HCT116 (cell line): ENCODE data around the gene TMPRSS7. TPM values are rescaled to one million over a fixed set of nuclear protein-coding genes. Genes with fewer than 3 reads are reported as not detected.

Experiments used
- ATAC-seq: fragments of 200-7000 bp; cut with Tn5 transposase; 2 replicates; pipeline ENCODE4 v1.9.1; 2020; ENCODE audit warnings: mild to moderate bottlenecking, moderate library complexity
- BruUV-seq: library from RNA; stranded (reverse); fragments of 400-500 nt; replicated peaks from 2 replicates; lab custom pipeline; 2021; lab: Mats Ljungman, UMichigan
- CTCF ChIA-PET: fragments of 300-600 bp; sonication (Branson Sonifier 250); formaldehyde crosslinking; loops from one replicate; lab custom pipeline; 2021; ENCODE audit warnings: antibody characterized with exemption; lab: Charles Lee
- POLR2A ChIA-PET: fragments of 300-600, 350-600 bp; sonication (Branson Sonifier 250); formaldehyde crosslinking; loops from one replicate; lab custom pipeline; 2021; ENCODE audit warnings: antibody characterized with exemption; lab: Charles Lee
- RAD21 ChIA-PET, 2 experiments: fragments of 300-600 bp; sonication (Branson Sonifier 250); formaldehyde crosslinking; loops; one replicate each; lab custom pipeline; 2023; ENCODE audit warnings: low total read pairs in 2 of 2; ENCODE audit not compliant: uncharacterized antibody in 2 of 2, unreplicated experiment in 2 of 2, low non-redundant PET in 1 of 2; lab: Charles Lee
- DNase-seq: peaks from one replicate; pipeline ENCODE4 v3.0.0-alpha.2; 2010; ENCODE audit warnings: low read depth, low spot score
- H2AFZ ChIP-seq: fragments of 200-600 bp; shearing (Covaris generic), sonication (generic); 2 replicates; pipeline ENCODE4 v1.6.1; 2017; ENCODE audit warnings: low read depth, mixed run types, mixed read lengths, antibody characterized with exemption, low read length; ENCODE audit not compliant: poor library complexity, severe bottlenecking
- H3K27ac ChIP-seq: 2 replicates; pipeline ENCODE4 v1.5.1; 2012; ENCODE audit warnings: low read depth, low read length
- H3K27me3 ChIP-seq: fragments of 200-600 bp; sonication (generic); 2 replicates; pipeline ENCODE4 v1.6.1; 2016; ENCODE audit warnings: mixed run types, low read length, mixed read lengths; ENCODE audit not compliant: insufficient read depth
- H3K36me3 ChIP-seq, 2 experiments: fragments of 200-500 bp in 1 of 2; fragments of 200-600 bp in 1 of 2; sonication (Bioruptor generic) in 1 of 2; sonication (generic) in 1 of 2; 2 replicates each; pipeline versions ENCODE4 v1.5.1 to v1.6.1; 2014 to 2016; ENCODE audit warnings: low read length in 2 of 2, inconsistent platforms in 1 of 2, mixed read lengths in 1 of 2, mixed run types in 1 of 2; ENCODE audit not compliant: insufficient read depth in 2 of 2, control insufficient read depth in 1 of 2
- H3K4me1 ChIP-seq, 2 experiments: fragments of 200-600 bp in 1 of 2; sonication (generic) in 1 of 2; 2 replicates each; pipeline versions ENCODE4 v1.5.1 to v1.6.1; 2012 to 2017; ENCODE audit warnings: low read length in 2 of 2, inconsistent platforms in 1 of 2, mild to moderate bottlenecking in 1 of 2, mixed read lengths in 1 of 2, mixed run types in 1 of 2, moderate library complexity in 1 of 2; ENCODE audit not compliant: insufficient read depth in 2 of 2, control insufficient read depth in 1 of 2
- H3K4me2 ChIP-seq: fragments of 200-600 bp; sonication (generic); 2 replicates; pipeline ENCODE4 v1.6.1; 2017; ENCODE audit warnings: mixed run types, low read length, mixed read lengths
- H3K4me3 ChIP-seq, 2 experiments: fragments of 200-600 bp in 1 of 2; sonication (generic) in 1 of 2; replicated peaks in 1 of 2; 2 replicates each; pipeline ENCODE4 v1.5.1; 2011 to 2016; ENCODE audit warnings: low read length in 2 of 2, control low read depth in 1 of 2, low read depth in 1 of 2, mild to moderate bottlenecking in 1 of 2, mixed read lengths in 1 of 2, mixed run types in 1 of 2
- H3K79me2 ChIP-seq: fragments of 200-600 bp; sonication (generic); 2 replicates; pipeline ENCODE4 v1.6.1; 2017; ENCODE audit warnings: mild to moderate bottlenecking, mixed run types, low read length, moderate library complexity, mixed read lengths; ENCODE audit not compliant: insufficient read depth
- H3K9ac ChIP-seq: fragments of 200-600 bp; sonication (generic); 2 replicates; pipeline ENCODE4 v1.6.1; 2016; ENCODE audit warnings: low read length, mixed read lengths
- H3K9me2 ChIP-seq: fragments of 200-600 bp; sonication (generic), shearing (Covaris generic); 2 replicates; pipeline ENCODE4 v1.6.1; 2017; ENCODE audit warnings: mixed run types, mild to moderate bottlenecking, moderate library complexity; ENCODE audit not compliant: insufficient read depth
- H3K9me3 ChIP-seq, 2 experiments: fragments of 200-500 bp in 1 of 2; fragments of 200-600 bp in 1 of 2; sonication (Bioruptor generic) in 1 of 2; sonication (generic) in 1 of 2; 2 replicates each; pipeline ENCODE4 v1.6.1; 2014 to 2017; ENCODE audit warnings: low read length in 2 of 2, mixed read lengths in 2 of 2, inconsistent platforms in 1 of 2, low read depth in 1 of 2, mild to moderate bottlenecking in 1 of 2, mixed run types in 1 of 2, moderate library complexity in 1 of 2; ENCODE audit not compliant: control insufficient read depth in 1 of 2, insufficient read depth in 1 of 2
- H4K20me1 ChIP-seq: fragments of 200-600 bp; sonication (generic), shearing (Covaris generic); 2 replicates; pipeline ENCODE4 v1.6.1; 2017; ENCODE audit warnings: mixed run types, mild to moderate bottlenecking, moderate library complexity; ENCODE audit not compliant: insufficient read depth
- CEBPB ChIP-seq: IDR thresholded peaks from 2 replicates; pipeline ENCODE4 v1.6.1; 2012; ENCODE audit warnings: low read depth
- RAD21 ChIP-seq: IDR thresholded peaks from 2 replicates; pipeline ENCODE4 v1.6.1; 2012; ENCODE audit warnings: low read depth, mild to moderate bottlenecking
- SP1 ChIP-seq: IDR thresholded peaks from 2 replicates; pipeline ENCODE4 v1.6.1; 2012; ENCODE audit warnings: low read depth
- SRF ChIP-seq: IDR thresholded peaks from 2 replicates; pipeline ENCODE4 v1.6.1; 2012; ENCODE audit warnings: low read depth
- TCF7L2 ChIP-seq: IDR thresholded peaks from 2 replicates; pipeline ENCODE4 v1.7.0; 2011; ENCODE audit warnings: borderline replicate concordance, inconsistent platforms; ENCODE audit not compliant: insufficient read depth, insufficient read length; ENCODE audit errors: extremely low read depth
- ZNF274 ChIP-seq: fragments of 200-500 bp; sonication (Bioruptor generic); IDR thresholded peaks from 2 replicates; pipeline ENCODE4 v1.6.1; 2014; ENCODE audit warnings: mild to moderate bottlenecking, low read depth, low read length, inconsistent platforms
- intact Hi-C: fragments of 100-400 bp; cut with micrococcal nuclease; formaldehyde crosslinking; loops from 2 replicates; pipeline ENCODE4 v1.10.0; 2022
- total RNA-seq: library from RNA; stranded (reverse); gene quantifications from one replicate; pipeline ENCODE4 v1.2.1, GENCODE V29; 2021; ENCODE audit not compliant: unreplicated experiment
- TF ChIP-seq, protein P1 (sequence below): IDR thresholded peaks from 2 replicates; pipeline ENCODE4 v1.6.1; 2012
- TF ChIP-seq, protein P2 (sequence below): IDR thresholded peaks from 2 replicates; pipeline ENCODE4 v1.6.1; 2012; ENCODE audit warnings: low read depth

The TMPRSS7 gene
- total RNA-seq, 1 experiment from 2014 or later, result not detected

DNA sequence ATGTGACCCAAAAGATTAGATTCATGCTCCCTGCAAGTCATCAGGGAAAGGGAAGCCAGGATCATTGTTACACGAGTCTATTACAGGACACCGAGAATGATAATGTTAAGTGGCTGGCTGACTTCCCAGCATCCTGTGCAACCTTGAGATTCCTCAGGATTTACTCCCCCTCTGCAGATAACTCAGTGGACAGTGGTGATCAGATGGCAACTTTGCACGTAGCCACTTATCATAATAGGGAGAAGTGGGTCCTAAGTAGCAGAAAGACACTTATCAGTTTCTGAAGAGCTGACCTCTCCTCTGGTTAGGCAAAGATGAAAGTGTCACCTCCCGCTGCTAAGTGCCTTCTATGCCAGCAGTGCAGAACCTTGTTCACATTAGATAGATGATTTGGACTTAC, 6.7 kb upstream of the TMPRSS7 start (continued):
- TF ChIP-seq, protein P1, sequence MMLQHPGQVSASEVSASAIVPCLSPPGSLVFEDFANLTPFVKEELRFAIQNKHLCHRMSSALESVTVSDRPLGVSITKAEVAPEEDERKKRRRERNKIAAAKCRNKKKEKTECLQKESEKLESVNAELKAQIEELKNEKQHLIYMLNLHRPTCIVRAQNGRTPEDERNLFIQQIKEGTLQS, result no peak
- no peak for TF ChIP-seq RAD21
- no peak for TF ChIP-seq ZNF274
- no peak for TF ChIP-seq SRF
- no peak for TF ChIP-seq TCF7L2
- TF ChIP-seq, protein P2, sequence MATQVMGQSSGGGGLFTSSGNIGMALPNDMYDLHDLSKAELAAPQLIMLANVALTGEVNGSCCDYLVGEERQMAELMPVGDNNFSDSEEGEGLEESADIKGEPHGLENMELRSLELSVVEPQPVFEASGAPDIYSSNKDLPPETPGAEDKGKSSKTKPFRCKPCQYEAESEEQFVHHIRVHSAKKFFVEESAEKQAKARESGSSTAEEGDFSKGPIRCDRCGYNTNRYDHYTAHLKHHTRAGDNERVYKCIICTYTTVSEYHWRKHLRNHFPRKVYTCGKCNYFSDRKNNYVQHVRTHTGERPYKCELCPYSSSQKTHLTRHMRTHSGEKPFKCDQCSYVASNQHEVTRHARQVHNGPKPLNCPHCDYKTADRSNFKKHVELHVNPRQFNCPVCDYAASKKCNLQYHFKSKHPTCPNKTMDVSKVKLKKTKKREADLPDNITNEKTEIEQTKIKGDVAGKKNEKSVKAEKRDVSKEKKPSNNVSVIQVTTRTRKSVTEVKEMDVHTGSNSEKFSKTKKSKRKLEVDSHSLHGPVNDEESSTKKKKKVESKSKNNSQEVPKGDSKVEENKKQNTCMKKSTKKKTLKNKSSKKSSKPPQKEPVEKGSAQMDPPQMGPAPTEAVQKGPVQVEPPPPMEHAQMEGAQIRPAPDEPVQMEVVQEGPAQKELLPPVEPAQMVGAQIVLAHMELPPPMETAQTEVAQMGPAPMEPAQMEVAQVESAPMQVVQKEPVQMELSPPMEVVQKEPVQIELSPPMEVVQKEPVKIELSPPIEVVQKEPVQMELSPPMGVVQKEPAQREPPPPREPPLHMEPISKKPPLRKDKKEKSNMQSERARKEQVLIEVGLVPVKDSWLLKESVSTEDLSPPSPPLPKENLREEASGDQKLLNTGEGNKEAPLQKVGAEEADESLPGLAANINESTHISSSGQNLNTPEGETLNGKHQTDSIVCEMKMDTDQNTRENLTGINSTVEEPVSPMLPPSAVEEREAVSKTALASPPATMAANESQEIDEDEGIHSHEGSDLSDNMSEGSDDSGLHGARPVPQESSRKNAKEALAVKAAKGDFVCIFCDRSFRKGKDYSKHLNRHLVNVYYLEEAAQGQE, result no peak

DNA sequence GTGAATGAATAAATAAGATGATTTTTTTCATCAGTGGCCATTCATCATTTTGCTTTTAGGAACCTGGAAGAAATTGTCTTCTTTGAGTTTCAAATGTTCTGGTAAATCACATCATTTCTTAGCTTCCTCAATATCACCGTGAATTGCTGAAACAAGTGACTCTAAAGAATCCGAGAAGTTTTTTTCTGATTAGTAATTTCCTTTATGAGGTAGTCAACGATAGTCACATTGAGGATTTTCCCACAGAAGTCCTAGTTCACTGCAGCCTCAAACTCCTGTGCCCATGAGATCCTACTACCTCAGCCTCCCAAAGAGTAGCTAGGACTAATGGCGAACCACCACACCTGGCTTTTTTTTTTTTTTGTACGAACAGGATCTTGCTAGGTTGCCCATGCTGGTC, 3.6 kb upstream of the TMPRSS7 start:
- no peaks in the 10 kb centered on the region for H3K36me3 ChIP-seq
- CTCF ChIA-PET, result interaction anchor here (1.1 to 3.0 kb wide), 2 partner anchors 12 to 17 kb away, joined by 3 to 10 read pairs; no protein-coding TSS in a partner anchor

More for the DNA sequence above, 3.6 kb upstream of the TMPRSS7 start:
- no peak overlapping the region for H2AFZ ChIP-seq
- H3K27ac ChIP-seq, result no peak overlapping the region
- no peak overlapping the region for H3K9ac ChIP-seq
- no peak for DNase-seq
- H3K4me3 ChIP-seq, result no peak overlapping the region
- H3K9me2 ChIP-seq, result no peaks in the 10 kb centered on the region
- H3K4me1 ChIP-seq, result no peaks in the 10 kb centered on the region
- H3K4me2 ChIP-seq, result no peak overlapping the region
- H4K20me1 ChIP-seq, result no peaks in the 10 kb centered on the region
- TF ChIP-seq SP1 (no peak), SRF (no peak), ZNF274 (no peak), RAD21 (no peak), CEBPB (no peak)
- TF ChIP-seq, all 23 proteins: peak for 0
- no TSS peak for BruUV-seq
- intact Hi-C loops, result no loop called here
- H3K9me3 ChIP-seq, result no peaks in the 10 kb centered on the region
- H3K27me3 ChIP-seq, result no peaks in the 10 kb centered on the region
- no peaks in the 10 kb centered on the region for H3K79me2 ChIP-seq
- RAD21 ChIA-PET, result interaction anchor here in 1 of 2 experiments (0.7 kb wide), 1 partner anchor 427 kb away, joined by 3 read pairs; no protein-coding TSS in a partner anchor
- ATAC-seq, result no peak
- POLR2A ChIA-PET, result no interaction called here
